ENCODE measurements around the gene CDH13.

The CDH13 gene

DNA sequence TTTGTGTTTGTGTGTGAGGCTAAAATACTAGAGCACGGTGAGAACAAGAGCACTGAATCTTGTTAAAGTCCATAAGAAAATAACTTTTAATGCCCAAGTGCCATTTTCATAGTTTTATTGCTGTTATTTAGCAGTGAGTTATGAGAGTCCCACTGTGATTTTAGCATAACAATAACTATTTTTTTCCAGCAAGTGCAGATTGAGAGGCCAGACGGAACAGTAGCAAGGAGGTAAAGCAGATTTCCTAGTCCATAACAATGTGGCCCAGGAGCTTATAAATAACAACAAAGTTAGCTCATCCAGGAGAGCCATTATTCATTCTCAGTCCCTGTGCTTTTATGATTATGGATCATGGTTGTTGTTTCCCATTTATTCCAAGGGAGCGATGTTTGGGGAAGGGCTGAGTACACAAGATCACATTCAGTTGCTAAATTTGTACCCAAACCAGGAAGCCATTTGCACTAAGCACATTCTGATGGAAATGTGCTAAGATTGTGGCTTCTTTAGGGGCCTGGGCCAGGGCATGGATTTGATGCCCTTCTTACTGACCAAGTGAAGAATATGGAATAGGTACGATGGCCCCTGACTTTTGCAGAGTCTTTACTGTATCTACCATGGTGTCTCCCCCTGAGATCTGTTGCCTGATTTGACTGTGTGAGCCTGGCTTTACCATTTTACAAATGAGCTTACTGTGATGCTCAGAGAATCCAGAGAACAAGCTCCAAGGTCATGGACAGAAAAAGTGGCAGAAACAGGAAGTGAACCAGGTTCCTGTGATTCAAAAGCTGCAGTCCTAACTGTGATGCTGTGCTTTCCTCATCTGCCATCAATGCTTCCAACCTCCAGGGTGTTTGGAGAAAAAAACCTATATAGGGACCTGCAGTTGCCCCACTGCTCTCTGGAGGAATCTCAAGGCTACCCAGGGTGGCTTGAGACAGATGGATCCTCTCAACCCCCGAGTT lies 976.3 kb downstream of the CDH13 start:
- no peak for DNase-seq

DNA sequence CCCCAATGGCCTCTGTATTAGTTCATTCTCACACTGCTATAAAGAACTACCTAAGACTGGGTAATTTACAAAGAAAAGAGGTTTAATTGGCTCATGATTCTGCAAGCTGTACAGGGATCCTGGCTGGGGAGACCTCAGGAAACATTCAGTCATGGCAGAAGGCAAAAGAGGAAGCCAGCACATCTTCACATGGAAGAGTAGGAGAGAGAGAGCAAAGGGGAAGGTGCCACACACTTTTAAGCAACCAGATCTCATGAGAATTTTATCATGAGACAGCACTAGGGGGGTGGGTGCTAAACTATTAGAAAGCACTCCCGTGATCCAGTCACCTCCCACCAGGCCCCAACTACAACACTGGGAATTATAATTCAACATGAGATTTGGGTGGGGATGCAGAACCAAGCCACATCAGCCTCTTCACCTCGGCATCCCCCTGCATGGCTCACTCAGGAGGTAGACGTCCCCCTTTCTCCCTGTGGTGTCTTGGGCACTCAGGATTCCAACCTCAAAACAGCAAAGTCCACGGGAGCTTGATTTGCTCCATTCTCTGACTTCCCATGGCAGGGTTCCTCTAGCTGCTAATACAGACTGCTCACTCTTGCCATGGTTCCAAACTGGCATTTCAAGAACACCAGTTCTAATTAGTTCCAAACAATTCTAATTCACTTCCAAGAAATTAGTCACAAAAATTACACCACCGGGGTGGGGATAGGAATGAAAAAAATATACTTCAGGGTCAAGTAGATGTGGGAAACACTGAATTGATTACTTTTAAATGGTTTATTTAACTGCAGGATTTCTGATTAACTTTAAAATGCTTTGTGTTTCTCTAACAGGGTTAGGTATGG lies 977.2 kb downstream of the CDH13 start:
- no peak for DNase-seq

DNA sequence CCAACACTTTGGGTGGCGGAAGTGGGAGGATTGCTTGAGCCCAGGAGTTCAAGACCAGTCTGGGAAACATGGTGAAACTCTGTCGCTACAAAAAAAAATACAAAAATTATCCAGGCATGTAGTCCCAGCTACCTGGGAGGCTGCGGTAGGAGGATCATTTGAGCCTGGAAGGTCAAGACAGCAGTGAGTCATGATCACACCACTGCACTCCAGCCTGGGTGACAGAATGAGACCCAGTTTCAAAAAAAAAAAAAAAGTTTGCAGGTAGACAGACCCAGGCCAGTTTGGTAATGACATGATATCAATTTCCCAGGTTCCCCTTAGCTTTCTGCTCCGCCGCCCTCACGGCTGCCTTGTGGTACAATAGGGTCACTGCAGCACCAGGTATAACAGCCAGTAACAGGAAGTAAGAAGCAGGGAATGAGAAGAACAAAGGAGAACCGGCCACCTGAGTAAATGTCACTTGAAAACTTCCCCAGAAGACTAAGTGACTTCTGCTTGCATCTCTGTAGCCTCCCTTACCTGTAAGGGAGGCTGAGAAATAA lies 979.8 kb downstream of the CDH13 start:
- no peak for DNase-seq

DNA sequence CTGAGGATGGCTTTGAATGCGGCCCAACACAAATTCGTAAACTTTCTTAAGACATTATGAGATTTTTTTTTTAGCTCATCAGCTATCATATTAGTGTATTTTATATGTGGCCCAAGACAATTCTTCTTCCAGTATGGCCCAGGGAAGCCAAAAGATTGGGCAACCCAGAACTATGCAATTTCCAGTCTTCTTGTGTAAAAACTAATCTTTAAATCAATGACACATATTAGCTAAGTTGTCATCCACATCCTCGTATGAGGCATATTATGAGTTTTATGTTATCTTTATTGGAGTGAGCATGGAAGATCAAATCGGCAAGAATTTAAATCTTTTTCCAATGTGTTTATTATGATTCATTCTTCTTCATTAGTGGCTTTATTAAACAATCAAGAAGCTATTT lies 982.4 kb downstream of the CDH13 start:
- DNase-seq: no peak

DNA sequence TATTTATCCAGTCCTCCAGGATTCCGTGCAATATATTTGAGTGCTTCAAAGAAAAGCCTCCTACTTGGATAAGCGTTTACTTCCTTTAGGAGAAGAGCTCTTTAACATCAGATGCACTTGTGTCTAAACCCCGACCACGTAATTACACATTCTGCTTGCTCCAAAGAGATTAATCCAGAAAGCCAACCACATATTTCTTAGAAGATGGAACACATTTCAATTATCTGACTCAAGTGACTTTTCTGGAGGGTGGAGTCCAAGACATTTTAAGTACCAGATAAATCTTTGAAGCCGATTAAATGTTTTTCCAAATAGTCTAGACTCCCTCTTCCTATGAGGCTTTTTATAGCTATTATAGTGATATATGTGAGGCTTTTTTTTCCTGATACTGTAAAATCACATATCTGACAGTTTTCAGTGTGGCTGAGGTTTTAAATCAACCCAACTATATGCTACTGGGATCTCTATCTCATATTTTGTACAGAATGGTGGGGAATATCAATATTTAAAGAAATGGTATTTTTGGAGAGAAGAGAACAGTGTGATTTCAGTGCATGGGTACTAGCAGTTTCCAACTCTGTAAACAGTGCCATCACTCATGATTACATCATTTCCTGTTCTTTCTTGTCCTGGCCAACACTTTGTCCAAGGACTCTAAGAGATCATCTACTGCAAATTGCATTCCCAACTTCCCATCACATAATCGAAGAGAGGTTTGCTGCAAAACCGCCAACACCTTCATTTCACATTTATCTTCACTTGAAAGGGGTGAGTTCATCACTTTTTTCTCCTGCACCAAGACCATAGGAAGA lies 988.6 kb downstream of the CDH13 start:
- no peak for DNase-seq

DNA sequence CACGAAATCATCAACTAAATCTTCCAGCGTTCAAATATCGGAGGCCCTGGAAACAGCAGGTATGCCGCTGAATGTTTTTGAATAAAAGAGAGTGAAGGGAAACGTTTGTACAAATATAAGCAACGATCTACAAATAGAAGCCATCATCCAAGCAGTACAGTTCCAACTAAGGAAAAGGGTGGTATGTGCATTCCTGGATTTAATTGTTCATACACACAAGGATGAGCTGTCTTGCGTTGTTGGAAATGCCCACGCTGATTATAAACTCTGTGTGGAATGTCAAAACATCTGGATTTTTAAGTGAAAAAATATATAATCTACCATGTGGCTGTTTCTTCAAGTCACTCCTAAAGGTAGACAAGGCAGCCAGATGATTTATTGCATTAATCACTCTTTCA lies 989.2 kb downstream of the CDH13 start:
- no peak for DNase-seq

DNA sequence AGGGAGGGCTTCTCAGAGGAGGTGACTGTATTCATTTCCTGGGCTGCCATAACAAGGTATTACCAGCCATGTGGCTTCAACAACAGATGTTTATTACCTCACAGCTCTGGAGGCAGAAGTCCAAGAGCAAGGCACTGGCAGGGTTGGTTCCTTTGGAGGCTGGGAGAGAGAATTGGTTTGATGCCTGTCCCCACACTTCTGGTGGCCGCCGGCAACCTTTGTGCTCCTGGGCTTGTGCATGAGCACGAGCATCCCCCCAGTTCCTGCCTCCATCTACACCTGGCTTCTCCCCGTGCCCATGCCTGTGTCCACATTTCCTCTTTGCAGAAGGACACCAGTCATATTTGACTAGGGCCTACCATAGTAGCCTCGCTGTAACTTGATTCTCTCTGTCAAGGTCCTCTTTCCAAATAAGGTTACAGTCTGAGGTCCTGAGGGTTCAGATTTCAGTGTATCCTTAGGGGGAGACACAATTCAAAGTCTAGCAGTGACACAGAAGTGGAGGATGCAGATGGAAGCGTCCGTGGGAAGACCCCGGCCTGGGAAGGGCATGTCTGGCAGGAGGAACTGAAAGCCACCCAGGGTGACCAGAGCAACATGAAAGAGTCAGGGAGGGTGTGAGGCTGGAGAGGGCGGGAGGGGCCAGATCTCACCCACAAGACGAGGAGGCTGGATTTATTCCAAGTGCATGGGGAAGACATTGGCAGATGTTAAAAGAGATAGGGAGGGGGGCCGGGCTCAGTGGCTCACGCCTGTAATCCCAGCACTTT lies 992.8 kb downstream of the CDH13 start:
- no peak for DNase-seq

GRCh38 chr16:83622010-83622409 lies 995.2 kb downstream of the CDH13 start:
- no peak for DNase-seq

DNA sequence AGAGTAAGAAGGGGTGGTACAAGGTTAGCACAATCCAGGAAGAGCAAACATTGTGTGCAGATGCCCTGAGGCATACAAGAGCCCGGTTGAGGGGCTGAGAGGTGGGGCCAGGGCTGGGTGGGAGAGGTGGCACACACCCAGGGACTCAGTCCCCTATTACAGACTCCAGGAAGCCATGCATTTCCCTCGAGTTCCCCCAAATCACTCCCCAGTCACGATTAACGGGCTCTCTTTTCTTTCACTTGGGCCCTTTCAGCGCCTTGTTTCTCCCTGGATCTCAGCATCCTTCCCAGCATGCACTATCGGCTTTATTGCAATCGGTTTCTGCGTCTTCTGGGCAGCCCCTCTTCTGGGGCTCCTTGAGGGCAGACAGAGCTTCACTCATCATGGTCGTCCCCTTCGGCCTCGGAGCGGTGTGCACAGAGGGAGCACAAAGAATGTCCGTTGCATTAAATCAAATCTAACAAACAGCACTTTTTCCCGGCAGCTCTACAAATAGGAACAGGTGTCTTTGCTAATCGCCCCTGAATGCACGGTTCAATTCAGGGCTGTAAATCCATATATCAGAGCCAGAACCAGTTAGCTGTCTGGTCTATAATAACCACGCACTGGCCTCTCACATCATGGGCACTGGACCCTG lies 996.4 kb downstream of the CDH13 start:
- DNase-seq: no peak

DNA sequence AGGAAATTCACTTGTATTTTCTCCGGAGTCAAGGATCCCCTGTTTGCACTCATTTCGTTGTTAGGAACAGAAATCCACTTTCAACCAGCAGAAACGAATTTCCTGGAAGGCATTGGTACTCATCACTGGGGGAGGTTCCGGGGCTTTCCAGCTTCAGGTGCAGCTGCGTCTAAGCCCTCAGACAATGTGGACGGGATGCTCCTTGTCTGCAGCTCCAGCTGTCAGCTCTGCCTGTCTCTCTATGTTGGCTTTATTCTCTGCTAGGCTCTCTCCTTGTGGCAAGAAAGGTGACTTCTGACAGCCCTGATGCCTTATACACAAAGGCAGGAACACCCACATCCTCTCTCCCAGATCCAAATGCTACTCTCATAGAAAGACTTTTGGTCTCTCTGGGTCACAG lies 997.1 kb downstream of the CDH13 start:
- DNase-seq: no peak

DNA sequence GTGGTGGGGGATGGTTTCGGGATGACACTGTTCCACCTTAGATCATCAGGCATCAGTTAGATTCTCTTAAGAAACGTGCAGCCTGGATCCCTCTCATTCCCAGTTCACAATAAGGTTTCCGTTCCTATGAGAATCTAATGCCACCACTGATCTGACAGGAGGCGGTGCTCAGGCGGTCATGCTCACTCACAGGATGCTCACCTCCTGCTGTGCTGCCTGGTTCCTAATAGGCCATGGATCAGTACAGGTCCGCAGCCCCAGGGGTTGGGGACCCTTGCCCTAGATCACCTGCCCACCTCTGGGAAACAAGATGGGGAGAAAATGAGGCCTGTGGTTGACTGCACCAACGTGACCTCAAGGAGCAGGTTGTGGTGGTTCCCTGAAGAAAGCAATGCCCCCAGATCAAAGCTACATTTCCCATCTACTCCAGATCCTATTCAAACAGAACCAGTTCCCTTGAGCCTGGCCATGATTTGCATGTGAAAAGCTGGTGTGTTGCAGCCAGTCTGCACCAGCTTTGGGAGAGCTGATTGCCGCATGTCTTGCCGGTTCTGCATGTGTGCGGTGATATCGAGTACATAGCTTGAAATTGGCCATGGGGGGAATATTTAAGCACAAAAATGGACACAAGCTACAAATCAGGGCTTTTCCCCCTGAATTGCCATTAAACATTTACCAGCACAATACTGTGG lies 997.8 kb downstream of the CDH13 start:
- no peak for DNase-seq

DNA sequence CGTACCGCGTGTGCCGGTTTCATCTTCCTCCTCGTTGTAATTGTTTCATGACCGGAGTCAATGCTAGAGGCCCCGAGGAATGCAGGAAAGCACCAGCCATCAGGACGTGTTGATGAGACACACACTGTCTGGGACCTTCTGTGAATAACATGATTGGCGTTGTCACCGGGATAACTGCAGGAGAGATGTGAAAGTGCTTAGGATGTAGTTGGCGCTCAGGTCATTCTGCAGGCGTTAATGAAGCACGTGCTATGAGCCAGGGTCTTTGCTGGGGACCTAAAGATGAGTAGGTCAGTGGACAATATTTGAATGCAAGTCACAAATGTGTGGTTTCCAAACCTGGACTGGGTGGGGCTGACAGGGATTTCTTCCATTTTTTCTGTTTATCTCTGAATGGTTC lies 999.4 kb downstream of the CDH13 start:
- DNase-seq: no peak

GRCh38 chr16:83626676-83627075 lies 999.9 kb downstream of the CDH13 start:
- DNase-seq: no peak

DNA sequence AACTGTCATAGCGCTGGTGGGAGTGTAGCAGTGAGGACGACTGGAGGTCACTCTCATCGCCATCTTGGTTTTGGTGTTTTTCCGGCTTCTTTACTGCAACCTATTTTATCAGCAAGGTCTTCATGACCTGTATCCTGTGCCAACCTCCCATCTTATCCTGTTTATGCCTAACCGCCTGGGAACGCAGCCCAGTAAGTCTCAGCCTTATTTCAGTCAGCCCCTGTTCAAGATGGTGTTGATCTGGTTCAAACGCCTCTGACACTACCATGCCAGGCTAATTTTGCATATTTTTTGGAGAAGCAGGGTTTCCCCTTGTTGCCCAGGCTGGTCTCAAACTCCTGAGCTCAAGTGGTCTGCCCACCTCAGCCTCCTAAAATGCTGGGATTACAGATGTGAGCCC lies 1001.2 kb downstream of the CDH13 start:
- DNase-seq: no peak

GRCh38 chr16:83629426-83629825 lies 1002.7 kb downstream of the CDH13 start:
- no peak for DNase-seq

- no peak for DNase-seq
Observed at GRCh38 chr16:83629836-83630235, 1003.1 kb downstream of the CDH13 start.

- no peak for DNase-seq
Observed at GRCh38 chr16:83630979-83631378, 1004.2 kb downstream of the CDH13 start.

- no peak for DNase-seq
Observed at GRCh38 chr16:83633286-83633685, 1006.5 kb downstream of the CDH13 start.

DNA sequence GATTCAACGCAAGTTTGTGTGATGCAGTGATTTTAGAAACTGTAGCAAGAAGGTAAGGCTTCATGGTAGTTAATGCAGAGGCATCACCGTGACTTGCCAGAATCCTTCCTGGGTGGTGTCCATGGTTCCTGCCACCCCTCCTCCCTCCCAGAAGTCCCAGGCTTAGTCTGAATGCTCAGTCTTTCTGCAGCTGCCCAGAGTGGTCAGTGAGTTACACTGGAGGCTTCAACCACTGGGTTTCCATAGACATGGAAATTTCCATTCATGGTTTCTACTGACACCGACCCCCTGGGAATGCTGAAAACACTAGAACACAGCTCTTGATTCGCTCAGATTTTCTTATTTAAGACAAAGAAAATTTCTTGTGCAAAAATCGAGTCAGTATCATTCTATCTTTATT lies 1021.6 kb downstream of the CDH13 start:
- no peak for DNase-seq

- DNase-seq: no peak
Observed at GRCh38 chr16:83651871-83652270, 1025.1 kb downstream of the CDH13 start.

GRCh38 chr16:83652943-83653342 lies 1026.2 kb downstream of the CDH13 start:
- DNase-seq: no peak

All from cerebellar nuclear complex (tissue), 1 donor.